Measurements from ENCODE around the gene RPAIN.
A peak's percentile ranks its signal among the peaks of the same experiment; 100 is the strongest.

RPAIN gene, protein sequence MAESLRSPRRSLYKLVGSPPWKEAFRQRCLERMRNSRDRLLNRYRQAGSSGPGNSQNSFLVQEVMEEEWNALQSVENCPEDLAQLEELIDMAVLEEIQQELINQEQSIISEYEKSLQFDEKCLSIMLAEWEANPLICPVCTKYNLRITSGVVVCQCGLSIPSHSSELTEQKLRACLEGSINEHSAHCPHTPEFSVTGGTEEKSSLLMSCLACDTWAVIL

DNA sequence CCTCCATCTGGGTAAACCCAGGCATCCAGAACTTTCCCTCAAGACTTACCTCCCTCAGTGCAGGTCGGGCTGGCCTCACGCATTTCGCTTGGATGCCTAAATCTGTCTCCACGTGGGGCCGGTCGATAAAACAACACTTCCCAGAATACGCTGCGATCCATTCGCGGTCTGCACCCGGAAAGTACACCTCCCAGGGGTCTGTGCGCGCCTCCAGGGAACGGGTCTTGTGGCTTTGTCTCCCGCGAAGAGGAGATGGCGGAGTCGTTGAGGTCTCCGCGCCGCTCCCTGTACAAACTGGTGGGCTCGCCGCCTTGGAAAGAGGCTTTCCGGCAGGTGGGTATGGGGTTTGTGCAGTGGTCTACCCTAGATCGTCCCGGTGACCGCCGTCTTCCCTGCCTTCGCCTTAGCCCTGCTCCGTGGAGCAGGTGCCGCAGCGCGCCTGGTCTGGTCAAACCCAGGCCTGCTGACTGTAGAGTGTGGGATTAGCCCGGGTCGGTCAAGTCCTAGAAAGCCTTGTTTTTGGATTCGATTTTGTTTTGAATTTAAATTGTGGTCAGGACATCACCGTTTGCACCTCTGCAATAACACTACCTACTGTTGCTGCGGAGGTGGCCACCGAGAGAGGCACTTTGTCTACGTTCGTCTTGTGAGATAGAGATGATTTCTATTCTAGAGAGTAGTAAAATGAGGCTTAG lies at the start of gene RPAIN:
RPAIN (plus strand) TSS at position 224 of the 695 bp plus-strand sequence; CDS start at position 253, 29 bp downstream.
- peak; percentile 79 for DNase-seq (ENCODE audit: low read depth)

DNA sequence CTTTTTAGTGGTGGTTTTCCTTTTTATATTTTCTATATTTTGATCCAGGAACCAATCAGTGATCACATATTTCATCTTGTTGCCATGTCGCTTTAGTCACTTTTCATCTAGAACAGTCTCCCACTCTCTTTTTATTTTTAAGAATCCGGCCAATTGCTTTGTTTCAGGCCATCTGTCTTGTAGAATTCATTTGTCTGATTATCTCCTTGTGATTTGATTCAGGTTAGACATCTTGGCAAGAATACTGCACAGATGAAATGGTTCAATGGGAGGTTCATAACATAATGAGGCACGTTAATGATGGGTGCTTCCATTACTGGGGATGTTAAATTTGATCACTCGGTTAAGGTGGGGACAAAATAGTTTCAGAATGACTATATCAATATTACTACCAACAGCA lies 49.6 kb upstream of the RPAIN start:
- no peak for DNase-seq (ENCODE audit: low read depth)

DNA sequence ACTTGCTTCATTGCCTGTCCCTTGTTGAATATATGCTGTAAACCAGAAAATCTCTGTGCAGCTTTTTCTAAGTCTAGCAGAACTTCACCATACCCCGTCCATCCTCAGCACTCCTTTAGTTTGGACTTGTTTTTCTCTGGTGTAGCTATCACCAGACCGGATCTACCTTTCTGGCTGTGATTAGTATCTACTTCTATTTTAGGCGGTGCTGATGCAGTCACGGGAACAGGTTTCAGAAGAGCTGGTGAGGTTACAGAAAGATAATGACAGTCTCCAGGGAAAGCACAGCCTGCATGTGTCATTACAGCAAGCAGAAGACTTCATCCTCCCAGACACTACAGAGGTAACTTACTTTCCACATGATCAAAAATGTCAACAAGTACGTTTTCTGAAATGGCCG lies 46.9 kb upstream of the RPAIN start:
- DNase-seq (ENCODE audit: low read depth) = no peak

DNA sequence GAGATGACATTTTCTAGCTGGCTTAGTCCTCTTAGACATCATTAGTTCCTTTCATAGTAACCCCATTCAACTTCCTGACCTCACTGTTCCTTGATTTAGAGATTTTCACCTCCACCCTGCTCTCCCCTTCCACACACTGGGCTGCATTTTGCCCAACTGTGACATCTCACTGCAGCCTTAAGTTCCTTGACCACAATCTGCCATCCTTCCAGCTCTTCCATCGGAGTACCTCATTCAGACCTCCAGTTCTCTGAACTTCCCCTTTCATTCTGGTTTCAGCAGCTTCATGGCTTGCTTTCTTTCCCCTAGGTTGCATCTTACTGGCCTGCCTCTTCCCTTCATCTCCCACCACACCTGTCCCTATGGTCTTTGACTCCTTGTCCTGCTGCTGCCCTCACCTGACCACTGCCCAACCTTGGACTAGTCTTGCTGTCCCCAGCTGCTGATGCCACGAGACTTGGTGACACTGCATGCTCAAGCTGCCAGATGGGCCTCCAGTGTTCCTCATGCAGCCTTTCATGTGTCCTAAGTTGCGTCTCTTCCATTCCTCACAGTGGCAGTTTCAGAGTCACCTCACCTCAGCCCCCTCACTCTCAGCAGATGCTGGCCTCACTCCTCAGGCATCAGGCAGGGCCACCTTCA lies 41.3 kb upstream of the RPAIN start:
- DNase-seq (ENCODE audit: low read depth) = no peak

DNA sequence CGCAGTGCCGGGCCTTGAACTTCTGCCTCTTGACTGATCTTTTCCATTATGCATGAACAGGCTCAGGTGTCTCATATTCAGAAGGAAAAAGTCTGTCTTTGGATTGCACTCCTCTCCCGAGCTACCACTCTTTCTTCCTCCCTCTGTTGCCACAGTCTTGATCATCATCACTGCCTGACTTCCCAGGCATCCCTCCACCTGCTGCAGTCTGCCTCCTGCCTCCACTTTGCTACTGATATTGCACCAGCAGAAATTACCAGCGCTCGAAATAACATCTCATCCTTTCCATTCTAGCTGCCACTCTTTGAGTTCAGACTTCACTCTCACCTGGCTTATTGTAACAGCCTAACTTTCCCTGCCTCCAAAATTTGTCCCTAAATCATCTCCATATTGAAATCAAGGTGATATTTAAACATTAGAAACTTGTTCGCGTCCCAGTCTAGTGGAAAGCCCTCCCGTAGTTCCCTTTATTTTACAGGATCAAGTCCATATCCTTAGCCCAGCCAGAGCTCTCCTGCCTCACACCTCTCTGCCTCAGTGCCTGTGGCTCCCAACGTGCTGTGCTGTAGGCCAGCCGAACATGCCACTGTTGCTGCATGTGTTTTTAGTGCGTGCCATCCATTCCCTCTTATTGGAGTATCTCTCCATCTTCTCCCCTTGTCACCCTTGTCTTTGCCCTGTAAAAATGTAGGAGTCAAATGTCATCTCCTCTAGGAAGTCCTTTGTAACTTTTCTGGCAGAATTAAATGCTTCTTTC lies 40.5 kb upstream of the RPAIN start:
- no peak for DNase-seq (ENCODE audit: low read depth)

DNA sequence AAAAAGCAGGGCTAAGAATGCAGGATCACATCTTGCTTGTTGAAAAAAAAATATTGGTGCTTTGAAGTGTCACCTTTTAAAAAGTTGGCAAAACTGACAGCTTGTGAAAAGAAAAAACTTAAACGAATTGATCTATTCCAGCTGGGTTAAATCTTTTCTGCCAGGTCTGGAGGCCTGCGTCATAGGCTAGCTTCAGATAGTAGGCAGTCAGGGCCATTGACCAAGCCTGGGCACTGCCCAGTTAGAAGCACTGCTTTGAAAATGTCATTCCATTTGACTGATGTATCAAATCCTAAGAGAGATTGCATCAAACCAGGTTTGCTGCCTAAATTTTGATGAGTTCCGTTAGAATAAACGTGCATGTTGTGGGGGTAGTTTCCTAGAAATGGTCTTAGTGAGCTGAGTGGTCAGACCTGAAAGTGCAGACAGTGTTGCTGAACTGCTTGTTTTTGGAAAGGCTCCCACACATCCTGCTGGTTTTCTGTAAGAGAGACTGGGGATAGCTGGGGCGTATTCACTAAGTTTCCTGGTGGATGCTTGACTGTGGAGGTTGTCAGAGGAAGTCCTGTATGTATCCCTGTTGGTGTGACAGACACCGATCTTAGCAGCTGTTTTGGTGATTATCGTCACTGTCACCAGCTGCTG lies 39.4 kb upstream of the RPAIN start:
- no peak for DNase-seq (ENCODE audit: low read depth)

DNA sequence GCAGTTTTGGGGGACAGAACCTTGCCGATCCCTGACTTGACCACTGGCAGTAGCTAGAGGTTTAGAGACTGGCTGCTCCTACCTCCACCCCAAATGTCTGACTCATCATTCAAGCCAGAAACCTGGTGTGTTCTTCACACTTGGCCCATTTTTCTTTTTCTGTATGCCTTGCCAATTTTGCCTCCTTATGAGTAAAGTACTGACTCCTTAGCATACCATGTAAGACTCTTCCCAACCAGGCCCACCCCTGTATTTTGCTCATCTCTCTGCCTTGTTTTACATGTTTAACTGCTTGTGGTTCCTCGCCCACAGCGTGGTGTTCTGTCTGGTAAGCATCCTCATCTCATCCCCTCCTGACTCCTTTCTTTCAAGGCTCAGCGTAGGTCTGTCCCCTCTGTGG lies 38.4 kb upstream of the RPAIN start:
- no peak for DNase-seq (ENCODE audit: low read depth)

DNA sequence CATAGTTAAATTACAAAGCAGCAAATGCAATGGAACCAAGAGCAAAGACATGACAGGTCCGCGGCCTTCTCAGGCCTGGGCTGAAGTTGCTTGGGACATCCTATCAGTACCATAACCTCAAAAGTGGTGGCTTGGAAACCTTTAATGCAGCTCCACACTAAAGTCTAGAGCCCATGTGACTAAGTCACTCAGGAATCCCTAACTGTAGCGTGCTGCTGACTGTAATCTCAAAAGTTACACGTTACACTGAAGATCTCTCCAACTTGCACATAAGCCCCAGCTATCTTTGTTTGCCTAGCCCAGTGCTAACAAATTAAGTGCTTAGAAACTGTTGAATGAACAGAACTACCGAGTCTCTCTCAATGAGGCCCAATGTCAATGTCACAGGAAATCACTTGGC lies 28.3 kb upstream of the RPAIN start:
- DNase-seq (ENCODE audit: low read depth) = no peak

DNA sequence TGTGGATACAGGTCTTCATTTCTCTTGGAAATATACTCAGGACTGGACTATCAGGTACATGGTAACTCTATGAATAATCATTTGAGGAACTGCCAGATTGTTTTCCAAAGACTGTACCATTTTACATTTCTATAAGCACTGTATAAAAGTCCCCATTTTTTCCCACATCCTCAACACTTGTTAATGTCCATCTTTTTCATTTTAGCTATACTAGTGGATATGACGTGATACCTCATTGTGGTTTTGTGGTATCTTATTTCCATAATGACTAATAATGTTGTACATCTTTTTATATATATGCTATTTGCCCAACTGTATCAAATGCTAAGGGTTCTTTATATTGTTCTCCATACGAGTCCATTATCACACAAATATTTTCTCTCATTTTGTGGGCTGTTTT lies 23.4 kb upstream of the RPAIN start:
- DNase-seq (ENCODE audit: low read depth) = no peak

DNA sequence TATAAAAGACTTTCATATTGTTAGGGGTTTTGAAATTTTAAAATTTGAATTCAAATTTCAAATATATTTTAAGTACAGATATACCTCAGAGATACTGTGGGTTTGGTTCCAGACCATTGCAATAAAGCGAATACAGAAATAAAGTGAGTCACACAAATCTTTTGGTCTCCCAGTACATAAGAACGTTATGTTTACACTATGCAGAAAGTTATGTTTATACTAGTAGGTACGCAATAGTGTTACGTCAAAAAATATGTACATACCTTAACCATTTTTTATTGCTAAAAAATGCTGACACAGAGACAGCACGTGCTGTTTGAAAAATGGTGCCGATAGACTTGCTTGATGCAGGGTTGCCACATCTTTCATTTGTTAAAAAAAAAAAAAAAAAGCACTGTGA lies 20.2 kb upstream of the RPAIN start:
- DNase-seq (ENCODE audit: low read depth) = no peak

DNA sequence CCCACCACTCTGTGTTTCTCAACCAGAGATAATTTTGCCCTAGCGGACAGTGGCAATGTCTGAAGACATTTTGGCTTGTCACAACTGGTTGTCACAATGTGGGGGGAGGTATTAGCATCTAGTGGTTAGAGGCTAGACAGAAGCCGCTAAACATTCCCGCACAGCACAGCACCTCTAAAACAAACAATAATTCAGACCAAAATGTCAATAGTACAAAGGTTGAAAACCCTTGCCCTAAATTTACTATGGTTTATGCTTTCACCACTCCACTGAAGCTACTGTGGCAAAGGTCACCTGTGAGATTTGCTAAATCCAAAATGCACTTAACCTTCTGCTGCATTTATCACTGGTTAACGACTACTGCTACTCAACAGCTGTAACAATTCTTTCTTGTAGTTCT lies 14.6 kb upstream of the RPAIN start:
- no peak for DNase-seq (ENCODE audit: low read depth)

DNA sequence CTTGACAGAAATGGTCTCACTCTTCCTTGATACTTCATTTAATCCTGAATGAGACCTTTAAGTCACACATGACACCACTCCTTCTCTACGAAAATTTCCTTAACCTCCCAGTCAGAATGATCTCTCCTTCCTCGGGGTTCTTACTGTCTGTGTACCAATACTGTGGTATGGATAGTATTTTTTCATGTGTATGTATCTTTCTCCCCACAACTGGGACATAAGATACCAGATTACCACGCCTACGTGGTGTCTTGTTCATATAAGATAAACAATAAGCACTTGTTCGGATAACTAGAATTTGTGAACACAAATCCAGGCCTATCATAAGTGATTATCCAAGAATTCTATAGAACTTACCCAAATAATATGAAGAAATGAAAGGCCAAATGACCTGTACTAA lies 11.8 kb upstream of the RPAIN start:
- DNase-seq (ENCODE audit: low read depth) = no peak

DNA sequence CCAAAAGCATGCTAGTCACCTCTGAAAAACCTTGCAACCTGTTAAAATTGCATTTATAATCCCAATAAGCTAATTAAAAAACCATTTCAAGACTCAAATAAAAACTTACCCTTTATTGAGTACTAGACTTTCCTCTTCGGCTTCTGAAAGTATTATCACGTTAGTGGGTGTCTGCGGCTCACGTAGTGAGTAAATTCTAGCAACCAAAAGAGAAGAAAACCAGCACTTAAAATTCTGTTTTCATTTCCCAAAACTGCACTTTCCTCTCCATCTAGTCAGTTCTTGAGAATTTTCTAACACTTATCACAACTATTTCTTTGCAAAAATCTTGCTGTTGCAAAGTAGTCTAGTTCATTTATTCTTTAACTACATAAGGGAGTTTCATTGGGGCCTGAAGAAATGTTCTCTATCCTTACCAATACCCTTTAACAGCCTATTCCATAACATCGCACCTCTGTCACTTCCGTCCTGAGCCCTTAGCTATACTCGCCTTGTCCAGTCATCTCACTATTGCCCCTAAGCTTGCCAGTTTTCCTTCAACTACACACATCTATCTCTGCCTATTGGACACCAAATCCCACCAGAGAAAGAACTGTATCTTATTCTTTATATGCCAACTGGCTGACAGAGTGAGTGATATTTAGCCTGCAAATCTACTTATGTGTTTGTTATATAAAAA lies 9.2 kb upstream of the RPAIN start:
- no peak for DNase-seq (ENCODE audit: low read depth)

DNA sequence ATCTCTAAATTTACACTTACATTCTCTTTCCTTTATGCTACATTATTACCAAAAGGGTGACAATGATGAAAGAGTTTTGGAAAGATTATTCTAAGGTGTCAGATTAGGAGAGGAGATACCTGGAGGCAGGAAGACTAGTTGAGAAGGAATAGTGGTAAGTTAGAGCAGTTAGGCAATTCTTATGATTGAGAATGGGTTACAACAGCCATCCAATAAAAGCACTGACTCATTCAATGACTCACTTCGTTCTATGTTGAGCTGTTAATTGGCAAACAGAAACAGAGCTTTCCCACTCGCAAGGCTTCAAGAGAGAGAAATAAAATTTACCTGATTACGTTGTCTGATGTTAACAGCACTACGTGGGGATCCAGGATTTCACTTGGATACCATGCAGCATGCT lies 6.3 kb upstream of the RPAIN start:
- no peak for DNase-seq (ENCODE audit: low read depth)

DNA sequence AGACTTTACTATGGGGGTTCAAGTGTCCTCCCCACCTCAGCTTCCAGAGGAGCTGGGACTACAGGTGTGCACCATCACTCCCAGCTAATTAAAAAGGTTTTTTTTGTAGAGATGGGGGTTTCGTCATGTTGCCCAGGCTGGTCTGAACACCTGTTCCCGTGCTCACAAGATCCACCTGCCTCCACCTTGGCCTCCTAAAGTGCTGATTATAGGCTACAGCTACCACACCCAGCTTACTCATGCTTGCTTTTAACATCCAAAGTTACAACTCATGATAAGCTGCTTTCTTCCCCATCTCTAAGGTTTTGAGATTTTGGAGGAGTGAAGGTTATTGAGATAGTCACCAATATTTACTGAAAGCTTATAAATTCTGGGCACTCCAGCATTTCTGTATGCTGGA lies 3.1 kb upstream of the RPAIN start:
- DNase-seq (ENCODE audit: low read depth) = no peak

DNA sequence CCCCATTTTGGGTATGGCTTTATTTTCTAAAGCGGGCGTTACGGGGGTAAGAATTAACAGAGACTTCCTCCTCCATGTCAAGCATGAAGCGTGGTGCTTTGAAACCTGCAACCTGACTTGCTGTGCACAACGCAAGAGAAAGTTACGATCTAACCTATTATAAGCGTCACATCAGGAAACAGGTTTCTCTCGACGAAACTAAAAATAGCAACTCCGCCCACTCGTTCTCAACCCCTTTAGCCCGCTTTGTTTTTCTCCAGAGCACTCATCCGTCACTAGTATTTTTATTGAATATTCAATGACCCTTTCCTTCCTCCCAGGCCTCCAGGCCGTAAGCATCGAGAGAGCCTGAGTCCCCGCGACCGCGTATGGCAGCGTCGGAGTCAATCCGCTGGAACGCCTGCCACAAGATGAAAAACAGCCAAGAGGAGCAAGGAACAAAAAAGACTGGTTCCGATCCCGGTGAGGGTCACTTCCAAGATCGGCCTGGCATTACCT lies 1.1 kb upstream of the RPAIN start:
- DNase-seq (ENCODE audit: low read depth) = peak; percentile 61

DNA sequence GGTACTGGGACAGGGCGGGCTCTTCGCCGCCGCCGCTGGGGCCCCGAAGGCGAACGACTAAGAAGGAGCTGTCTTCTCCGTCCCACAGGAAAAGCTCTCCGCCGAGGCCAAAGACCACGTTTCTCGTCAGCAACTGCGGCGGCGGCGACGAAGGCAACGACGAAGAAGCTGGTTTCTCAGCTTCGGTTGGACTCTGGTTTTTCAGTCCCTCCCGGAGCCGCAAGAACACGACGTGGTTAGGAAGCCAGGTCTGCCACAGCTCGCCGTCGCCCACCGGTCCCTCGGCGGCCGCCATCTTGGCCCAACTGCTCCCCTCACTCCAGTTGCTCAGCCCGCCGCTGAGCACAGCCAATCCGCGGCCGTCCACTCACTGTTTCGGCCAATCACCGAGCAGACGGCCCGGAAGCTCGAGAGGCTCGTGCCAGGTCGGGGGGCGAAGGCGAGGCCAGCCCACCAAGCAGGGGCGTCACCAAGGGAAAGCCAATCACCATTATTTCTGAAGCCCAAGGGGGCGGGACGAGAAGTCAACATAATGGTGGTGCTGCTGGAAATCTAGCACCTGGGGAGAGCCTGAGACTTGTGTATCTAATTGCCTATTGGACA lies 525 bp upstream of the RPAIN start, which contains the start of gene NUP88:
NUP88 (minus strand) TSS at position 307 of the 603 bp plus-strand sequence; CDS start at position 295, 12 bp downstream.
- peak; percentile 96 for DNase-seq (ENCODE audit: low read depth)

DNA sequence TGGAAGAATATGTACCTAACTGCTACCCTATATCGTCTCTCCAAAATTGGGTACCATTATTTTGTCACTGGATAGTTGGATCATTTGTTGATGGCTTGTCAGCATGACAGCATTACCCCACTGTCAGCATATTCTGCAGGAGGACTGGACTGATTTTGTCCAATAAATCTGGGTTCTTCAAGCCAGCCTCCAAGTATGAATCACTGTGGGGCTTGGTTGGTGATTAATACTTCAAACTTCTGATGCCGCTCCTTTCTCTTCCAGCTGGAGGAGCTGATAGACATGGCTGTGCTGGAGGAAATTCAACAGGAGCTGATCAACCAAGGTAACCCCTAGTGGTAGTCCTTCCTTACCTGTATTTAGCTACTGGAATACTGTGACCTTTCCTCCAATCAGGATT lies 2.5 kb downstream of the RPAIN start:
- no peak for DNase-seq (ENCODE audit: low read depth)

DNA sequence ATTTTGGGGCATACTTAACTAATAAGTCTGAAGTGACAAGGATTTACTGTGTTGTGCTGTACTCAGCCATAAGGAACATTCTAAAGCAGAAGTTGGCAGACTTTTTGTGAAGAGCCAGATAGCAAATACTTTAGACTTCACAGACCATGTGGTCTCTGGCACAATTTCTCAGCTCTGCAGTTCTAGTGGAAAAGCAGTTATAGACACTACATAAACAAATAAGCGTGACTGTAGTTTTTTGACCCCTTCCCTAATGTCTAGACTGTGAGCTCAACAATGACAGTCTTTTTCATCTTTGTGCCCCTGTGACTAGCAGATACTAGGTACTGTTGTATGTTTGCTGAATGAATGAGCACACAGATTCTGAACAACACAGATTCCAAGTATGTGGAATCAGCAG lies 4.9 kb downstream of the RPAIN start:
- DNase-seq (ENCODE audit: low read depth) = no peak

DNA sequence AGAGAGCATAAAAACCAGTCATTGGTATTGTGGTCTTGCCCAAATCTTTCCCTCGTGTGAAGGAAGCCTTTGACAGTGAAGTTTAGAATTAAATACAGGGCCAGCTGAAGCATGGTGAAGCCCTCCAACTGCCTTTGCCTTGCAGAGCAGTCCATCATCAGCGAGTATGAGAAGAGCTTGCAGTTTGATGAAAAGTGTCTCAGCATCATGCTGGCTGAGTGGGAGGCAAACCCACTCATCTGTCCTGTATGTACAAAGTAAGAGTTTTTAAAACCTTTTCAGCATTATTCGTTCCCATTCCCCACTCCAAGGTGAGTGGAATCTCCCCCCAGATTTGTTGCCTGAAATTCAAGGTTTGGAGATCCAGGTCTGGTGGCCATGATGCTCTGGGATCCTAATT lies 5.8 kb downstream of the RPAIN start:
- no peak for DNase-seq (ENCODE audit: low read depth)
